ENCODE measurements around the gene EIF1. TPM values are rescaled to one million over a fixed set of nuclear protein-coding genes. Genes with fewer than 3 reads are reported as not detected.

EIF1 gene
- total and polyA plus RNA-seq, 2 of the 8 experiments (the other 6 are each of a cell fraction or from before 2014, with no cell fraction given) = 175 to 539 TPM

DNA sequence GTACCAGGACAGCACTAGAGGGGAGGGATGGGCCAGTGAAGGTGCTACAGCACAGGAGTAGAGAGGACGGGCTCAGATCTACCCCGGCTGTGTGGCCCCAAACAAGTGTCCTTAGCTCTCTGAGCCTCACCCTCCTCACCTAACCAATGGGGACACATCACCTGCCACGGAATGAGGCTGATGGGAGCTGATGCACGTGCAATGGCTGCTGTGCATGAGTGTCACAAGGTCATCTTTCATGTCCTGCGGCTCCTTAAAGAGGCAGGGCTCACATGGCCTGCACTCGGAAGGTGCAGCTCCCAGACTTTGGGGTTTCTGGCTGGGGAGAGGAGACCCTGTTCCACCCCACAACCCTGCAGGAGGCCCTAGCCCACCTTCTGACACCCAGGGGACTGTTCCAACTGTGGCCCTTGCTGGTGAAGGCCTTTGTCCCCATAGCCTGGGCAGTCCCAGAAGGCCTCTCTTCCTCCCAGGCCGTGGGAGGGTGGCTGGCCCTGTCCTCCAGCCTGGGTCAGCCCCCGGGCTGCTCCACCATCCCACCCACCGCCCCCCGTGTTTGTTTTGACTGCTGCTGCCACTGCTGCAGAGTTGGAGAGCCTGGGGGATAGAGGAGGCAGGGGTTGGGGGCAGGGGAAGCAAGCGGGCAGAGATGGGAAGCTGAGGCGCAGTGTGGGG, 35.3 kb downstream of the EIF1 start (continued):
- TF ChIP-seq, protein P1, sequence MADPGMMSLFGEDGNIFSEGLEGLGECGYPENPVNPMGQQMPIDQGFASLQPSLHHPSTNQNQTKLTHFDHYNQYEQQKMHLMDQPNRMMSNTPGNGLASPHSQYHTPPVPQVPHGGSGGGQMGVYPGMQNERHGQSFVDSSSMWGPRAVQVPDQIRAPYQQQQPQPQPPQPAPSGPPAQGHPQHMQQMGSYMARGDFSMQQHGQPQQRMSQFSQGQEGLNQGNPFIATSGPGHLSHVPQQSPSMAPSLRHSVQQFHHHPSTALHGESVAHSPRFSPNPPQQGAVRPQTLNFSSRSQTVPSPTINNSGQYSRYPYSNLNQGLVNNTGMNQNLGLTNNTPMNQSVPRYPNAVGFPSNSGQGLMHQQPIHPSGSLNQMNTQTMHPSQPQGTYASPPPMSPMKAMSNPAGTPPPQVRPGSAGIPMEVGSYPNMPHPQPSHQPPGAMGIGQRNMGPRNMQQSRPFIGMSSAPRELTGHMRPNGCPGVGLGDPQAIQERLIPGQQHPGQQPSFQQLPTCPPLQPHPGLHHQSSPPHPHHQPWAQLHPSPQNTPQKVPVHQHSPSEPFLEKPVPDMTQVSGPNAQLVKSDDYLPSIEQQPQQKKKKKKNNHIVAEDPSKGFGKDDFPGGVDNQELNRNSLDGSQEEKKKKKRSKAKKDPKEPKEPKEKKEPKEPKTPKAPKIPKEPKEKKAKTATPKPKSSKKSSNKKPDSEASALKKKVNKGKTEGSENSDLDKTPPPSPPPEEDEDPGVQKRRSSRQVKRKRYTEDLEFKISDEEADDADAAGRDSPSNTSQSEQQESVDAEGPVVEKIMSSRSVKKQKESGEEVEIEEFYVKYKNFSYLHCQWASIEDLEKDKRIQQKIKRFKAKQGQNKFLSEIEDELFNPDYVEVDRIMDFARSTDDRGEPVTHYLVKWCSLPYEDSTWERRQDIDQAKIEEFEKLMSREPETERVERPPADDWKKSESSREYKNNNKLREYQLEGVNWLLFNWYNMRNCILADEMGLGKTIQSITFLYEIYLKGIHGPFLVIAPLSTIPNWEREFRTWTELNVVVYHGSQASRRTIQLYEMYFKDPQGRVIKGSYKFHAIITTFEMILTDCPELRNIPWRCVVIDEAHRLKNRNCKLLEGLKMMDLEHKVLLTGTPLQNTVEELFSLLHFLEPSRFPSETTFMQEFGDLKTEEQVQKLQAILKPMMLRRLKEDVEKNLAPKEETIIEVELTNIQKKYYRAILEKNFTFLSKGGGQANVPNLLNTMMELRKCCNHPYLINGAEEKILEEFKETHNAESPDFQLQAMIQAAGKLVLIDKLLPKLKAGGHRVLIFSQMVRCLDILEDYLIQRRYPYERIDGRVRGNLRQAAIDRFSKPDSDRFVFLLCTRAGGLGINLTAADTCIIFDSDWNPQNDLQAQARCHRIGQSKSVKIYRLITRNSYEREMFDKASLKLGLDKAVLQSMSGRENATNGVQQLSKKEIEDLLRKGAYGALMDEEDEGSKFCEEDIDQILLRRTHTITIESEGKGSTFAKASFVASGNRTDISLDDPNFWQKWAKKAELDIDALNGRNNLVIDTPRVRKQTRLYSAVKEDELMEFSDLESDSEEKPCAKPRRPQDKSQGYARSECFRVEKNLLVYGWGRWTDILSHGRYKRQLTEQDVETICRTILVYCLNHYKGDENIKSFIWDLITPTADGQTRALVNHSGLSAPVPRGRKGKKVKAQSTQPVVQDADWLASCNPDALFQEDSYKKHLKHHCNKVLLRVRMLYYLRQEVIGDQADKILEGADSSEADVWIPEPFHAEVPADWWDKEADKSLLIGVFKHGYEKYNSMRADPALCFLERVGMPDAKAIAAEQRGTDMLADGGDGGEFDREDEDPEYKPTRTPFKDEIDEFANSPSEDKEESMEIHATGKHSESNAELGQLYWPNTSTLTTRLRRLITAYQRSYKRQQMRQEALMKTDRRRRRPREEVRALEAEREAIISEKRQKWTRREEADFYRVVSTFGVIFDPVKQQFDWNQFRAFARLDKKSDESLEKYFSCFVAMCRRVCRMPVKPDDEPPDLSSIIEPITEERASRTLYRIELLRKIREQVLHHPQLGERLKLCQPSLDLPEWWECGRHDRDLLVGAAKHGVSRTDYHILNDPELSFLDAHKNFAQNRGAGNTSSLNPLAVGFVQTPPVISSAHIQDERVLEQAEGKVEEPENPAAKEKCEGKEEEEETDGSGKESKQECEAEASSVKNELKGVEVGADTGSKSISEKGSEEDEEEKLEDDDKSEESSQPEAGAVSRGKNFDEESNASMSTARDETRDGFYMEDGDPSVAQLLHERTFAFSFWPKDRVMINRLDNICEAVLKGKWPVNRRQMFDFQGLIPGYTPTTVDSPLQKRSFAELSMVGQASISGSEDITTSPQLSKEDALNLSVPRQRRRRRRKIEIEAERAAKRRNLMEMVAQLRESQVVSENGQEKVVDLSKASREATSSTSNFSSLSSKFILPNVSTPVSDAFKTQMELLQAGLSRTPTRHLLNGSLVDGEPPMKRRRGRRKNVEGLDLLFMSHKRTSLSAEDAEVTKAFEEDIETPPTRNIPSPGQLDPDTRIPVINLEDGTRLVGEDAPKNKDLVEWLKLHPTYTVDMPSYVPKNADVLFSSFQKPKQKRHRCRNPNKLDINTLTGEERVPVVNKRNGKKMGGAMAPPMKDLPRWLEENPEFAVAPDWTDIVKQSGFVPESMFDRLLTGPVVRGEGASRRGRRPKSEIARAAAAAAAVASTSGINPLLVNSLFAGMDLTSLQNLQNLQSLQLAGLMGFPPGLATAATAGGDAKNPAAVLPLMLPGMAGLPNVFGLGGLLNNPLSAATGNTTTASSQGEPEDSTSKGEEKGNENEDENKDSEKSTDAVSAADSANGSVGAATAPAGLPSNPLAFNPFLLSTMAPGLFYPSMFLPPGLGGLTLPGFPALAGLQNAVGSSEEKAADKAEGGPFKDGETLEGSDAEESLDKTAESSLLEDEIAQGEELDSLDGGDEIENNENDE (IDR thresholded peaks at IDR 0.05; ENCODE audit: insufficient replicate concordance, low read length) = no peak
- TF ChIP-seq TCF12 (IDR thresholded peaks at IDR 0.05; ENCODE audit: low read depth, low read length) (no peak), JUN (IDR thresholded peaks at IDR 0.05; ENCODE audit: low read depth, low read length) (no peak), ASH2L (IDR thresholded peaks at IDR 0.05; ENCODE audit: low read length) (no peak), BRCA1 (IDR thresholded peaks at IDR 0.05; ENCODE audit: low read depth, low read length) (no peak), POLR2AphosphoS5 (IDR thresholded peaks at IDR 0.05; ENCODE audit: low read depth, low read length) (no peak), CHD2 (IDR thresholded peaks at IDR 0.05; ENCODE audit: low read length) (no peak)
- TF ChIP-seq, protein P2, sequence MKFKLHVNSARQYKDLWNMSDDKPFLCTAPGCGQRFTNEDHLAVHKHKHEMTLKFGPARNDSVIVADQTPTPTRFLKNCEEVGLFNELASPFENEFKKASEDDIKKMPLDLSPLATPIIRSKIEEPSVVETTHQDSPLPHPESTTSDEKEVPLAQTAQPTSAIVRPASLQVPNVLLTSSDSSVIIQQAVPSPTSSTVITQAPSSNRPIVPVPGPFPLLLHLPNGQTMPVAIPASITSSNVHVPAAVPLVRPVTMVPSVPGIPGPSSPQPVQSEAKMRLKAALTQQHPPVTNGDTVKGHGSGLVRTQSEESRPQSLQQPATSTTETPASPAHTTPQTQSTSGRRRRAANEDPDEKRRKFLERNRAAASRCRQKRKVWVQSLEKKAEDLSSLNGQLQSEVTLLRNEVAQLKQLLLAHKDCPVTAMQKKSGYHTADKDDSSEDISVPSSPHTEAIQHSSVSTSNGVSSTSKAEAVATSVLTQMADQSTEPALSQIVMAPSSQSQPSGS (IDR thresholded peaks at IDR 0.05; ENCODE audit: low read length) = no peak
- TF ChIP-seq, protein P3, sequence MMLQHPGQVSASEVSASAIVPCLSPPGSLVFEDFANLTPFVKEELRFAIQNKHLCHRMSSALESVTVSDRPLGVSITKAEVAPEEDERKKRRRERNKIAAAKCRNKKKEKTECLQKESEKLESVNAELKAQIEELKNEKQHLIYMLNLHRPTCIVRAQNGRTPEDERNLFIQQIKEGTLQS (IDR thresholded peaks at IDR 0.05; ENCODE audit: insufficient read depth, low read depth, low read length) = no peak
